ENCODE measurements around the gene ACTN1.

GRCh38 chr14:69003626-69004025 is 24.5 kb upstream of the ACTN1 start:
- TF ChIP-seq CTCF (IDR thresholded peaks at IDR 0.05; ENCODE audit: low read depth, low read length), result no peak
- no peak for TF ChIP-seq EZH2phosphoT487 (IDR thresholded peaks at IDR 0.05; ENCODE audit: low read depth)
